Adrenal gland (tissue), 12 donors: ENCODE results near the gene ZNF398. TPM values are rescaled to one million over a fixed set of nuclear protein-coding genes. Genes with fewer than 3 reads are reported as not detected.

Source experiments
- DNase-seq, 7 donors: peaks; one replicate each; pipeline ENCODE4 v3.0.0-alpha.2; 2019 to 2020
- H3K27ac ChIP-seq, 5 donors: fragments of 200-600 bp; sonication (generic) in 4 of 5; 1 replicate in 3 of 5; 2 replicates in 2 of 5; pipeline versions ENCODE4 v1.5.1 to v1.8.0; 2016 to 2020; ENCODE audit warnings: mild to moderate bottlenecking in 1 of 5
- H3K27me3 ChIP-seq: fragments of 200-600 bp; 2 replicates; pipeline ENCODE4 v1.8.0; 2021
- H3K36me3 ChIP-seq, 2 donors: fragments of 200-600 bp; replicated peaks in 1 of 2; 1 replicate in 1 of 2; 2 replicates in 1 of 2; pipeline versions ENCODE4 v1.5.1 to v1.8.0; 2018 to 2022
- H3K4me1 ChIP-seq, 2 donors: fragments of 200-600 bp; replicated peaks in 1 of 2; 1 replicate in 1 of 2; 2 replicates in 1 of 2; pipeline versions ENCODE4 v1.5.1 to v1.8.0; 2018 to 2021
- H3K4me3 ChIP-seq, 4 donors: fragments of 200-600 bp; sonication (generic) in 3 of 4; one replicate each; pipeline ENCODE4 v1.5.1; 2016 to 2018
- H3K9me3 ChIP-seq, 3 donors: fragments of 200-600 bp; sonication (generic) in 1 of 3; replicated peaks in 1 of 3; 1 replicate in 2 of 3; 2 replicates in 1 of 3; pipeline versions ENCODE4 v1.5.1 to v1.8.0; 2016 to 2021
- CTCF ChIP-seq, 6 experiments: fragments of 450-650 bp in 4 of 6; fragments of 200-600 bp in 2 of 6; sonication (generic) in 1 of 6; IDR thresholded peaks; 1 replicate in 5 of 6; 2 replicates in 1 of 6; pipeline versions ENCODE4 v1.5.1 to v1.8.0; 2016 to 2021; ENCODE audit warnings: antibody characterized with exemption in 6 of 6, mild to moderate bottlenecking in 2 of 6, moderate library complexity in 1 of 6
- POLR2A ChIP-seq, 2 donors: fragments of 450-650 bp; IDR thresholded peaks; one replicate each; pipeline ENCODE4 v1.6.1; 2017; ENCODE audit warnings: antibody characterized with exemption in 2 of 2, mild to moderate bottlenecking in 2 of 2, moderate library complexity in 1 of 2
- WGBS, 4 donors: extraction: QIAGEN DNeasy Blood & Tissue Kit in 2 of 4; methylation state at CpG; one replicate each; pipeline versions ENCODE4 v1.1.5 to v1.1.7; 2013 to 2017; 5-methylcytosine and 5-hydroxymethylcytosine counted together
- intact Hi-C, 2 donors: fragments of 100-400 bp; cut with DNase I; formaldehyde crosslinking; loops; one replicate each; pipeline versions ENCODE4 v1.14.1 to v1.15.0; 2022 to 2023
- polyA plus RNA-seq, 3 donors: library from polyadenylated mRNA; stranded (reverse); fragments of 200-250 nt in 2 of 3; fragments of 350-450 nt in 1 of 3; fragmentation: Illumina TruSeq in 1 of 3; extraction: RNeasy Lipid Tissue Mini Kit (QIAGEN cat#74804) in 1 of 3; gene quantifications; one replicate each; pipeline ENCODE4 v1.2.3, GENCODE V29; 2013 to 2014
- small RNA-seq, 2 donors: library from RNA; depleted of rRNA; stranded (forward); fragments of <200 nt; gene quantifications; one replicate each; pipeline ENCODE3, GENCODE V24; 2016
- total RNA-seq, 9 donors: library from RNA; depleted of rRNA in 4 of 9; stranded (reverse); fragments of >200 nt in 4 of 9; fragments of 120-200 nt in 1 of 9; fragmentation: NEBNext Ultra II Directional in 1 of 9; extraction: Animal tissue kit (Norgen Biotek cat#: 25700) in 1 of 9; gene quantifications; one replicate each; pipeline versions ENCODE4 v1.1.0 to v1.2.4, GENCODE V29; 2013 to 2023
- donor health status: healthy with polysubstance abuse.
- donor health status: Bipolar disorder and iron deficiency.
- donor health status: DM: yes; HTN: yes; CAD: no.
- donor health status: DM: no; HTN: no; CAD: no.
- donor health status: DM: no; HTN: no; CAD: no.
- donor health status: DM: yes; HTN: yes; CAD: no.

Gene ZNF398
- total and polyA plus RNA-seq, 12 donors: 2.0 to 18.7 (median 12.5) TPM

DNA sequence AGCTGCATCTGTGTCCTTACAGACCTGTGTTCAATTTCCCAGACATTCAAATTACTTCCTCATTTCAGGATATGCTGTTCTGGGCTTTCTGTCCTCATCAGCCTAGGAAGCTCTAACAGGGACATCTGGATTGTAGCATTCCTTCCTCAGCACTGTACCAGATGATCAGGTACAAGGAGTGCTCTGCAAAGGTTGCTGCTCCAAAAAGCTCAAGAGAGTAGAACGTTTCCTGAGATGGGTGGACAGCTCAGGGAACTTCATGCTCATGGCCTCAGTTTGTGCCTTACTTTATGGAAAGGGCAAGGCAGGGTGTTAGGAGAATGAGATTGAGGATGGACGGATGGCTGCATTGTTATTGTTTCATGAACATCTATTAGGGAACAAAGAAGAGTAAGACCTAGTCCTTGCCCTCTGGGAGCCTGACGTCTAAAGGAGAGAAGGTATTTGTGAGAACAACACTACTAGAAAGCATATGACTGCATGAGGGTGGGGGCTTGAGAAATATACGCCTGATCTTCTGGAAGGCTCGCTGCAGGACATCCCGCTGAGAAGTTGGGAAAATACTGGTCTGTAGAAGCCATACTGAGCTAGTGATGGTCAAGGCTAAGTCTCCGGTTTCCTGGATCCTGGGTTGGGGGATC lies 81.7 kb downstream of the ZNF398 start:
- DNase-seq: no peak
- TF ChIP-seq CTCF (IDR thresholded peaks at IDR 0.05): no peak
- TF ChIP-seq POLR2A (IDR thresholded peaks at IDR 0.05): no peak
- 49 to 58% (median 54%) methylated on average over 7 of the region's 7 CpGs for WGBS, 4 donors
- Histone ChIP-seq H3K27me3 (no peaks in the 10 kb centered on the region), H3K27ac (no peak overlapping the region), H3K4me3 (no peak overlapping the region), H3K9me3 (no peaks in the 10 kb centered on the region), H3K36me3 (peaks cover 0 to 17% of the 10 kb centered on the region in 2 donors), H3K4me1 (no peaks in the 10 kb centered on the region)
- intact Hi-C loops: no loop called here

DNA sequence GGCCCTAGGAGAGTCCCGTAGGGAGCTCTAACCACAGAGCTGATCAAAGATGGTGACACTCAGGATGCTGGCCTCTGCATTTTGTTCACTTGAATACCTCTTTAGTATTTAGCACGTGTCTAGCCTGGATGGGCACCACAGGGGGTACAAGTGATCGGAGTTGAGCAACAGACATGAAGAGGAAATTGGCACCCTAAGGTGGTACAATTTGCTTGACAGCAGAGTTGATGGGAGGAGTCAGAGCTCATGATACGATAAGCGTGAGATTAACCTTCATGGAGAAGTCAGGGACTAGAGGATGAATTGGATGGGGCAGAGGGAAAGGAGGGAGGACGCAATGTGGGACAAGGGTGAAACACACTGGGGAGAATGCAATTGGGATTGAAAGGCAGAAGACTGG lies 82.3 kb downstream of the ZNF398 start:
- Histone ChIP-seq H3K36me3 (peaks cover 0 to 12% of the 10 kb centered on the region in 2 donors), H3K4me3 (no peak overlapping the region), H3K27ac (no peak overlapping the region), H3K9me3 (no peaks in the 10 kb centered on the region), H3K27me3 (no peaks in the 10 kb centered on the region), H3K4me1 (no peaks in the 10 kb centered on the region)
- no peak for DNase-seq
- no peak for TF ChIP-seq POLR2A (IDR thresholded peaks at IDR 0.05)
- no peak for TF ChIP-seq CTCF (IDR thresholded peaks at IDR 0.05)
- intact Hi-C loops: no loop called here
- 50 to 53% (median 52%) methylated on average over 6 of the region's 6 CpGs for WGBS, 4 donors

- TF ChIP-seq POLR2A (IDR thresholded peaks at IDR 0.05): no peak
- TF ChIP-seq CTCF (IDR thresholded peaks at IDR 0.05): no peak
- Histone ChIP-seq H3K4me3 (no peak overlapping the region), H3K27ac (no peak overlapping the region), H3K9me3 (no peaks in the 10 kb centered on the region), H3K27me3 (no peaks in the 10 kb centered on the region), H3K4me1 (no peaks in the 10 kb centered on the region), H3K36me3 (no peaks in the 10 kb centered on the region)
- 75 to 96% (median 80%) methylated on average over 2 of the region's 2 CpGs for WGBS, 4 donors
- intact Hi-C loops: no loop called here
- no peak for DNase-seq
These were observed 85.1 kb downstream of the ZNF398 start for GRCh38 chr7:149232362-149232761.

Small RNA genes within 50 kb of the gene (small RNA-seq; reads per million reads assigned to genes)
- 0 reads per million in 2 donors for gene AC004890.1
- 0.24 to 0.25 reads per million in 2 donors for gene RN7SL521P

Other genes starting within 250 kb of the ZNF398 start
- 100 to 1,000 TPM in 2 of 9 donors, 10 to 100 TPM in 7; 52.1 to 123 (median 71.7) TPM for gene PDIA4, start 118.9 kb upstream of the ZNF398 start, total RNA-seq
- 10 to 100 TPM; 19.9 to 91.3 (median 26.1) TPM for gene PDIA4, start 118.9 kb upstream of the ZNF398 start, polyA plus RNA-seq
- gene ZNF786, start 56.7 kb upstream of the ZNF398 start, total RNA-seq: 10 to 100 TPM in 1 of 9 donors, 1 to 10 TPM in 8; 4.2 to 13.0 (median 5.3) TPM
- gene ZNF786, start 56.7 kb upstream of the ZNF398 start, polyA plus RNA-seq: 1 to 10 TPM; 2.6 to 5.1 (median 3.5) TPM
- 1 to 10 TPM in 8 of 9 donors, under 1 TPM in 1; 0.36 to 3.1 (median 1.5) TPM for gene ZNF425, start 21.1 kb upstream of the ZNF398 start, total RNA-seq
- gene ZNF425, start 21.1 kb upstream of the ZNF398 start, polyA plus RNA-seq: 1 to 10 TPM in 2 of 3 donors, under 1 TPM in 1; 0.71 to 2.9 (median 1.4) TPM
- 10 to 100 TPM; 11.0 to 33.8 (median 19.3) TPM for gene ZNF282, start 48.1 kb downstream of the ZNF398 start, total RNA-seq
- gene ZNF282, start 48.1 kb downstream of the ZNF398 start, polyA plus RNA-seq: 10 to 100 TPM in 2 of 3 donors, 1 to 10 TPM in 1; 3.6 to 15.1 (median 13.0) TPM
- 10 to 100 TPM in 4 of 9 donors, 1 to 10 TPM in 5; 5.7 to 22.7 (median 8.3) TPM for gene ZNF212, start 92.2 kb downstream of the ZNF398 start, total RNA-seq
- gene ZNF212, start 92.2 kb downstream of the ZNF398 start, polyA plus RNA-seq: 10 to 100 TPM in 2 of 3 donors, 1 to 10 TPM in 1; 5.5 to 14.5 (median 14.5) TPM
- gene ZNF783, start 114.7 kb downstream of the ZNF398 start, total RNA-seq: 10 to 100 TPM in 3 of 9 donors, 1 to 10 TPM in 6; 4.5 to 15.4 (median 8.0) TPM
- gene ZNF783, start 114.7 kb downstream of the ZNF398 start, polyA plus RNA-seq: 10 to 100 TPM in 1 of 3 donors, 1 to 10 TPM in 2; 3.2 to 23.6 (median 9.1) TPM